ENCODE measurements around the gene CCDC28B. TPM values are rescaled to one million over a fixed set of nuclear protein-coding genes. Genes with fewer than 3 reads are reported as not detected.

CCDC28B gene
- polyA plus RNA-seq, 3 donors, result 2.5 to 5.6 (median 3.7) TPM

DNA sequence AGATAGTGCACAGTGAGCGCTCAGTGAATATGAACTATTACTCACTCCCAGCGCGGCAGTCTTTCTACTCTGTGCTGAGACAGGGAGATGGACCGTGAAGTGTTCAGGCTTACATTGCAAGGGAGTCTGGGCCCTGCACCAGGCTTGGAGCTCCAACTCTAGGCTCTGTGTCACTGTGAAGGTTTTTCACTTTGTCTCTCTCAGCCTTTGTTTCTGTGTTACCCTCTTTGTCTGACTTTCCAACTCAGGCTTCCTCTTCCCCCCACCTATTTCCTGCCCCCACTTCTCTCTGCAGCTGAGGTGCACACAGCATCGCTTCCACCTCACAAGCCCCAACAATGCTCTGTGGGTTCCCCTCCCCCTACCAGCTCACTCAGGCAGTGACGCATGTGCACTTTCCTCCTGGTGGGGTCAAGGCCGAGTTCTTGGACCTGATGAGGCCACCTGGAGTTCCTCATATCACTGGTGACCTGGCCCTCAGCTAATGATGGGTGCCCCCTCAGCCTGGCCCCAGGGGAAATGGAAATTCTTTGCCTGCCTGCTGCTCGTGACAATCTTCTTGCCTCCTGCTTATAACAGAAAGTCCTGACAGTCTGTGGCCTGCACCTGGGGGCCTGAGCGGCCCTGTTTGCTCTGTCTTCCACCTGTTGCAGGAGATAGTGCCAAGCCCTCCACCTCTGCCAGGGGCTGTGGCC lies 49.6 kb downstream of the CCDC28B start:
- H3K4me1 Mint-ChIP-seq, result peaks cover 26% of the 10 kb centered on the region
- Histone ChIP-seq H2AFZ (ENCODE audit: insufficient read depth, low read depth, low read length, poor library complexity, severe bottlenecking) (peak overlapping the region; percentile 35), H3K79me2 (ENCODE audit: insufficient read depth, low read length) (no peaks in the 10 kb centered on the region), H3K9me3 (replicated peaks in 1 of 2; ENCODE audit: control insufficient read depth in 1 of 2, insufficient read depth in 1 of 2, low read length in 2 of 2) (no peaks in the 10 kb centered on the region), H3K4me3 (replicated peaks in 1 of 3; ENCODE audit: low read depth in 2 of 3, low read length in 3 of 3) (no peak overlapping the region), H3K36me3 (replicated peaks in 1 of 2; ENCODE audit: control insufficient read depth in 1 of 2, insufficient read depth in 2 of 2, low read length in 2 of 2) (no peaks in the 10 kb centered on the region), H3K9ac (ENCODE audit: insufficient read depth, low read length, poor library complexity, severe bottlenecking) (no peak overlapping the region), H3K4me1 (ENCODE audit: control insufficient read depth in 1 of 2, insufficient read depth in 2 of 2, low read length in 2 of 2) (peaks cover 13 to 25% of the 10 kb centered on the region in 2 donors), H3K4me2 (replicated peaks; ENCODE audit: extremely low read depth, low read length, poor library complexity, severe bottlenecking) (no peak overlapping the region), H3K27ac (ENCODE audit: low read depth in 1 of 2, low read length in 2 of 2) (no peak overlapping the region), H3K27me3 (ENCODE audit: control insufficient read depth in 2 of 2, insufficient read depth in 2 of 2, low read length in 2 of 2) (peaks cover 0 to 15% of the 10 kb centered on the region in 2 donors), H4K20me1 (ENCODE audit: insufficient read depth, low read length) (no peaks in the 10 kb centered on the region)
- WGBS (ENCODE audit: insufficient coverage), result 12% methylated on average over 8 of the region's 9 CpGs
- TF ChIP-seq, protein P1, sequence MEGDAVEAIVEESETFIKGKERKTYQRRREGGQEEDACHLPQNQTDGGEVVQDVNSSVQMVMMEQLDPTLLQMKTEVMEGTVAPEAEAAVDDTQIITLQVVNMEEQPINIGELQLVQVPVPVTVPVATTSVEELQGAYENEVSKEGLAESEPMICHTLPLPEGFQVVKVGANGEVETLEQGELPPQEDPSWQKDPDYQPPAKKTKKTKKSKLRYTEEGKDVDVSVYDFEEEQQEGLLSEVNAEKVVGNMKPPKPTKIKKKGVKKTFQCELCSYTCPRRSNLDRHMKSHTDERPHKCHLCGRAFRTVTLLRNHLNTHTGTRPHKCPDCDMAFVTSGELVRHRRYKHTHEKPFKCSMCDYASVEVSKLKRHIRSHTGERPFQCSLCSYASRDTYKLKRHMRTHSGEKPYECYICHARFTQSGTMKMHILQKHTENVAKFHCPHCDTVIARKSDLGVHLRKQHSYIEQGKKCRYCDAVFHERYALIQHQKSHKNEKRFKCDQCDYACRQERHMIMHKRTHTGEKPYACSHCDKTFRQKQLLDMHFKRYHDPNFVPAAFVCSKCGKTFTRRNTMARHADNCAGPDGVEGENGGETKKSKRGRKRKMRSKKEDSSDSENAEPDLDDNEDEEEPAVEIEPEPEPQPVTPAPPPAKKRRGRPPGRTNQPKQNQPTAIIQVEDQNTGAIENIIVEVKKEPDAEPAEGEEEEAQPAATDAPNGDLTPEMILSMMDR (IDR thresholded peaks at IDR 0.05), result no peak
- peaks cover 0 to 2% of the 10 kb centered on the region in 2 donors for H3K36me3 Mint-ChIP-seq
- peak in 1 of 3 donors; percentile 16 for DNase-seq
- peak overlapping the region in 1 of 7 donors; percentile 69 for H3K27ac Mint-ChIP-seq
- intact Hi-C loops (cut with micrococcal nuclease), result no loop called here
- H3K9me3 Mint-ChIP-seq, result peaks cover 0 to 4% (median 0%) of the 10 kb centered on the region in 7 donors
- H3K27me3 Mint-ChIP-seq (ENCODE audit: low read depth in 3 of 3), result peaks cover 16 to 37% (median 19%) of the 10 kb centered on the region in 3 donors
- H3K4me3 Mint-ChIP-seq, result no peak overlapping the region

DNA sequence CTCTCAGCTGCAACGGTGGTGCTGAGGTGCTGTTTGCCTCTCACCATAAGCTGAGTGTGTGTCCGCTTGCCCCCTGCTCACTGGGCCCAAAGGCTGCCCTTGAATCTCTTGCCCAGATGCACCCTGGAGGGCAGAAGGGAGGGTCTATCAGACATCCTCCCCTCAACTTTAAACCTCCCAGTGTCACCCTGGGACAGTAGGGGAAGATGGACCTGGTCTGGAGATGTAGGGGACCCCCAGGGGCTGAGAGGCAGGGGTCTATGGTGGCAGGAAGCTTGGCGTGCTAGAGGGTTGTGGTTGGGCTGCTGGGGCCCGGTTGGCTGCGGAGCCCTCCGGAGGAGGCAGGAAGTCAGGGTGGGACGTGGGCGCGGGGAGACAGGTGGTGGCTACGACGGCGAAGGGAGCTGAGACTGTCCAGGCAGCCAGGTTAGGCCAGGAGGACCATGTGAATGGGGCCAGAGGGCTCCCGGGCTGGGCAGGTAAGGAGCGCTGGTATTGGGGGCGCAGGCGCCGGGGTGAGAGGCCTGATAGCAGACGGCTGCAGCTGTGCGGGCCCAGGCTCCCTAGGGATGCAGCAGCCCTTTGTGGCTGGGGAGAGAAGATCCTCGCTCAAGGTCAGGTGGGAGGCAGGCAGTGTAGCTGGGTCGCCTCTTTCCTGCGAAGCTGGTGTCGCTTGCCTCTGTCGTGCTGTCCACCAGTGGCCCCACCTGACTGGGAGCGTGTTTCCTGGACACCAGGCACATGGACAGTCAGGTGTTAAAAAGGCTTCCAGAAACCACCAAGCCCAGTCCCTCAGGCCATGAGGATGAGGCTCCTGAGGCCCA lies 50.7 kb downstream of the CCDC28B start, which contains the start of gene LCK:
Gene LCK (plus strand): TSS at position 373 of the 824 bp plus-strand sequence. CDS start 23,065 bp downstream, outside the sequence.
- Mint-ChIP-seq H3K36me3 (peaks cover 0 to 2% of the 10 kb centered on the region in 2 donors), H3K4me1 (peaks cover 26% of the 10 kb centered on the region), H3K27ac (peak within 1 kb of the TSS in 1 of 7 donors; percentile 78), H3K9me3 (peaks cover 0 to 2% (median 0%) of the 10 kb centered on the region in 7 donors), H3K4me3 (peak within 1 kb of the TSS; percentile 2 to 74), H3K27me3 (ENCODE audit: low read depth in 3 of 3) (peaks cover 16 to 37% (median 19%) of the 10 kb centered on the region in 3 donors)
- 56% methylated on average over 25 of the region's 25 CpGs for WGBS (ENCODE audit: insufficient coverage)
- Histone ChIP-seq H3K4me3 (replicated peaks in 1 of 3; ENCODE audit: low read depth in 2 of 3, low read length in 3 of 3) (no peak within 1 kb of the TSS), H3K4me2 (replicated peaks; ENCODE audit: extremely low read depth, low read length, poor library complexity, severe bottlenecking) (no peak within 1 kb of the TSS), H3K27me3 (ENCODE audit: control insufficient read depth in 2 of 2, insufficient read depth in 2 of 2, low read length in 2 of 2) (peaks cover 0 to 15% of the 10 kb centered on the region in 2 donors), H4K20me1 (ENCODE audit: insufficient read depth, low read length) (no peaks in the 10 kb centered on the region), H3K9ac (ENCODE audit: insufficient read depth, low read length, poor library complexity, severe bottlenecking) (no peak within 1 kb of the TSS), H2AFZ (ENCODE audit: insufficient read depth, low read depth, low read length, poor library complexity, severe bottlenecking) (peak within 1 kb of the TSS; percentile 35), H3K27ac (ENCODE audit: low read depth in 1 of 2, low read length in 2 of 2) (no peak within 1 kb of the TSS), H3K36me3 (replicated peaks in 1 of 2; ENCODE audit: control insufficient read depth in 1 of 2, insufficient read depth in 2 of 2, low read length in 2 of 2) (no peaks in the 10 kb centered on the region), H3K9me3 (replicated peaks in 1 of 2; ENCODE audit: control insufficient read depth in 1 of 2, insufficient read depth in 1 of 2, low read length in 2 of 2) (no peaks in the 10 kb centered on the region), H3K4me1 (ENCODE audit: control insufficient read depth in 1 of 2, insufficient read depth in 2 of 2, low read length in 2 of 2) (peaks cover 13 to 25% of the 10 kb centered on the region in 2 donors), H3K79me2 (ENCODE audit: insufficient read depth, low read length) (no peaks in the 10 kb centered on the region)
- DNase-seq, result no peak
- TF ChIP-seq, protein P1 (IDR thresholded peaks at IDR 0.05), result no peak
- intact Hi-C loops (cut with micrococcal nuclease), result no loop called here
